ENCODE data around the gene NFKB1. TPM values are rescaled to one million over a fixed set of nuclear protein-coding genes. Genes with fewer than 3 reads are reported as not detected.

NFKB1 gene
- total and polyA plus RNA-seq, 2 experiments from 2014 or later: 15.5 to 26.6 TPM

GRCh38 chr4:102606846-102607450 lies 105.8 kb downstream of the NFKB1 start:
- Histone ChIP-seq H3K9me3 (ENCODE audit: low read depth) (no peaks in the 10 kb centered on the region), H3K36me3 (peaks cover 39% of the 10 kb centered on the region), H3K4me1 (ENCODE audit: low read depth) (no peaks in the 10 kb centered on the region), H3K4me3 (no peak overlapping the region), H3K27me3 (no peaks in the 10 kb centered on the region), H3K27ac (no peak overlapping the region)
- TF ChIP-seq, protein P1, sequence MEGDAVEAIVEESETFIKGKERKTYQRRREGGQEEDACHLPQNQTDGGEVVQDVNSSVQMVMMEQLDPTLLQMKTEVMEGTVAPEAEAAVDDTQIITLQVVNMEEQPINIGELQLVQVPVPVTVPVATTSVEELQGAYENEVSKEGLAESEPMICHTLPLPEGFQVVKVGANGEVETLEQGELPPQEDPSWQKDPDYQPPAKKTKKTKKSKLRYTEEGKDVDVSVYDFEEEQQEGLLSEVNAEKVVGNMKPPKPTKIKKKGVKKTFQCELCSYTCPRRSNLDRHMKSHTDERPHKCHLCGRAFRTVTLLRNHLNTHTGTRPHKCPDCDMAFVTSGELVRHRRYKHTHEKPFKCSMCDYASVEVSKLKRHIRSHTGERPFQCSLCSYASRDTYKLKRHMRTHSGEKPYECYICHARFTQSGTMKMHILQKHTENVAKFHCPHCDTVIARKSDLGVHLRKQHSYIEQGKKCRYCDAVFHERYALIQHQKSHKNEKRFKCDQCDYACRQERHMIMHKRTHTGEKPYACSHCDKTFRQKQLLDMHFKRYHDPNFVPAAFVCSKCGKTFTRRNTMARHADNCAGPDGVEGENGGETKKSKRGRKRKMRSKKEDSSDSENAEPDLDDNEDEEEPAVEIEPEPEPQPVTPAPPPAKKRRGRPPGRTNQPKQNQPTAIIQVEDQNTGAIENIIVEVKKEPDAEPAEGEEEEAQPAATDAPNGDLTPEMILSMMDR (IDR thresholded peaks at IDR 0.05; ENCODE audit: low read depth, low read length): no peak
- DNase-seq (ENCODE audit: low read depth in 1 of 2, low spot score in 1 of 2): no peak

DNA sequence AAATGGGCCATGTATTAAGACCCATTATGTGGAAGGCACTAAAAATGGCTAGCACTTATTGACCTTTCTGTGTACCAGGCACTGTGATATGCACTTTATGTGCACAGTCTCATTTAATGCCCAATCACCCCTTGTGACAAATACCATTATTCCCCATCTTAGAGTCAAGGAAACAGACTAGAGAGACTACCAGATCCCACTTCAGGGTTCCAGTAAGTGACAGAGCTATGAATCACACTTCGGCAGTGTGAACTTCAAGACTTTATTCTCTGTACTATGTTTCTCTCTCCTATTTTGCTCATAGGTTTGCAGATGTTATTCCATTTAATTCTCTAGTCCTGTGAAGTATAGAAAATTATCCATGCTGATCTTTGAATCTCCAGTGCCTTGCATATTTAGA lies 107.0 kb downstream of the NFKB1 start:
- no peak for DNase-seq (ENCODE audit: low read depth in 1 of 2, low spot score in 1 of 2)
- no peaks in the 10 kb centered on the region for H3K9me3 ChIP-seq (ENCODE audit: low read depth)
- TF ChIP-seq, protein P1 (IDR thresholded peaks at IDR 0.05; ENCODE audit: low read depth, low read length): no peak
- H3K27me3 ChIP-seq: no peaks in the 10 kb centered on the region
- H3K4me1 ChIP-seq (ENCODE audit: low read depth): no peaks in the 10 kb centered on the region
- peaks cover 47% of the 10 kb centered on the region for H3K36me3 ChIP-seq
- no peak overlapping the region for H3K27ac ChIP-seq
- H3K4me3 ChIP-seq: no peak overlapping the region

DNA sequence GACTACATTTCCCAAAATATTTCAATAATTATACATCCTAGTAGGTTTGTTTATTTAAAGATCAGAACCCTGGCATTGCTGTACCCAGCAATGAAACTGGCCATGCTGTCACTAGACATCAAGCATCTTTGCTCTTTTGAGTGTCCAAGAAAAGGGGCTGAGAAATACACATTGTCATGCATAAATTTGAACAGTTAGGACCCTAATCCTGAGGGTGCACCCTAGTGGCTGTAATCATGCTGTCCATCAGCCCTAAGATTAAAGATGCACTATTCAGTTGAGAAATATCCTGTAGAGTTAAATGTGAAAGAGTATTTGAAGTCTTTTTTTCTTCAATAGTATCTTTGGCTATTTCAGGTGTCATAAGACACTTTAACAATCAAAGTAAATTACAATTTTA lies 108.8 kb downstream of the NFKB1 start:
- no peaks in the 10 kb centered on the region for H3K9me3 ChIP-seq (ENCODE audit: low read depth)

GRCh38 chr4:102610476-102610875 lies 109.3 kb downstream of the NFKB1 start:
- TF ChIP-seq, protein P1 (IDR thresholded peaks at IDR 0.05; ENCODE audit: low read depth, low read length): no peak
- peaks cover 45% of the 10 kb centered on the region for H3K36me3 ChIP-seq

More for the DNA sequence above, 108.8 kb downstream of the NFKB1 start:
- peaks cover 45% of the 10 kb centered on the region for H3K36me3 ChIP-seq
- H3K4me1 ChIP-seq (ENCODE audit: low read depth): no peaks in the 10 kb centered on the region
- no peak overlapping the region for H3K27ac ChIP-seq
- DNase-seq (ENCODE audit: low read depth in 1 of 2, low spot score in 1 of 2): peak in 1 of 2 donors; percentile 25
- H3K4me3 ChIP-seq: no peak overlapping the region
- H3K27me3 ChIP-seq: no peaks in the 10 kb centered on the region
- TF ChIP-seq, protein P1 (IDR thresholded peaks at IDR 0.05; ENCODE audit: low read depth, low read length): peak; percentile 31

GRCh38 chr4:102612210-102612609 lies 111.1 kb downstream of the NFKB1 start:
- Histone ChIP-seq H3K36me3 (peaks cover 45% of the 10 kb centered on the region), H3K27ac (no peak overlapping the region), H3K4me3 (no peak overlapping the region), H3K27me3 (no peaks in the 10 kb centered on the region), H3K9me3 (ENCODE audit: low read depth) (no peaks in the 10 kb centered on the region), H3K4me1 (ENCODE audit: low read depth) (no peaks in the 10 kb centered on the region)
- TF ChIP-seq, protein P1 (IDR thresholded peaks at IDR 0.05; ENCODE audit: low read depth, low read length): no peak
- no peak for DNase-seq (ENCODE audit: low read depth in 1 of 2, low spot score in 1 of 2)

More at GRCh38 chr4:102610476-102610875, 109.3 kb downstream of the NFKB1 start:
- Histone ChIP-seq H3K27me3 (no peaks in the 10 kb centered on the region), H3K9me3 (ENCODE audit: low read depth) (no peaks in the 10 kb centered on the region), H3K27ac (no peak overlapping the region), H3K4me1 (ENCODE audit: low read depth) (no peaks in the 10 kb centered on the region), H3K4me3 (no peak overlapping the region)
- DNase-seq (ENCODE audit: low read depth in 1 of 2, low spot score in 1 of 2): no peak
